Keratinocyte (primary cell): Measurements from ENCODE around the gene SPATS2. TPM values are rescaled to one million over a fixed set of nuclear protein-coding genes. Genes with fewer than 3 reads are reported as not detected.
"Not testable (repeated sequence)": the region's sequence is repeated elsewhere in the genome, so short reads cannot be mapped to it uniquely, and the experiment has no call there.

Source experiments
- DNase-seq: peaks from one replicate; pipeline ENCODE4 v3.0.0-alpha.2; 2011; ENCODE audit warnings: low read depth, missing footprints, low spot score
- FAIRE-seq: peaks from 2 replicates; lab custom pipeline; 2011; peaks lifted over from hg19 to GRCh38; lab: Jason Lieb, UNC
- H2AFZ ChIP-seq: 2 replicates; pipeline ENCODE4 v1.6.0; 2012; ENCODE audit warnings: low read length, control low read depth, inconsistent platforms; ENCODE audit not compliant: control insufficient read depth
- H3K27ac ChIP-seq: 2 replicates; pipeline ENCODE4 v1.5.1; 2011; ENCODE audit warnings: low read length; ENCODE audit not compliant: control insufficient read depth, insufficient read depth
- H3K27me3 ChIP-seq: 3 replicates; pipeline ENCODE4 v1.6.0; 2011; ENCODE audit warnings: low read length; ENCODE audit not compliant: control insufficient read depth, insufficient read depth; ENCODE audit errors: extremely low read depth
- H3K36me3 ChIP-seq, 2 experiments: 2 replicates in 1 of 2; 3 replicates in 1 of 2; pipeline ENCODE4 v1.5.1; 2011; ENCODE audit warnings: low read length in 2 of 2, mild to moderate bottlenecking in 1 of 2; ENCODE audit not compliant: control insufficient read depth in 2 of 2, insufficient read depth in 2 of 2; ENCODE audit errors: extremely low read depth in 1 of 2
- H3K4me1 ChIP-seq: 3 replicates; pipeline ENCODE4 v1.5.1; 2011; ENCODE audit warnings: low read length; ENCODE audit not compliant: control insufficient read depth, insufficient read depth; ENCODE audit errors: extremely low read depth
- H3K4me2 ChIP-seq: 3 replicates; pipeline ENCODE4 v1.6.0; 2011; ENCODE audit warnings: low read depth, low read length; ENCODE audit not compliant: control insufficient read depth, insufficient read depth; ENCODE audit errors: extremely low read depth
- H3K4me3 ChIP-seq, 3 experiments: fragments of 200-600 bp in 1 of 3; sonication (generic) in 1 of 3; 2 replicates in 2 of 3; 3 replicates in 1 of 3; pipeline ENCODE4 v1.5.1; 2011 to 2016; ENCODE audit warnings: low read length in 3 of 3, mild to moderate bottlenecking in 3 of 3, control low read depth in 2 of 3, inconsistent platforms in 1 of 3, low read depth in 1 of 3, mixed read lengths in 1 of 3, mixed run types in 1 of 3, moderate library complexity in 1 of 3; ENCODE audit not compliant: control insufficient read depth in 2 of 3, insufficient read depth in 2 of 3; ENCODE audit errors: extremely low read depth in 1 of 3
- H3K79me2 ChIP-seq: 2 replicates; pipeline ENCODE4 v1.6.0; 2012; ENCODE audit warnings: low read length; ENCODE audit not compliant: control insufficient read depth, insufficient read depth
- H3K9ac ChIP-seq: 3 replicates; pipeline ENCODE4 v1.6.0; 2011; ENCODE audit warnings: low read length; ENCODE audit not compliant: control insufficient read depth, insufficient read depth; ENCODE audit errors: extremely low read depth
- H3K9me1 ChIP-seq: 3 replicates; pipeline ENCODE4 v1.6.0; 2011; ENCODE audit warnings: low read length; ENCODE audit not compliant: control insufficient read depth, insufficient read depth; ENCODE audit errors: extremely low read depth
- H3K9me3 ChIP-seq: 2 replicates; pipeline ENCODE4 v1.5.1; 2012; ENCODE audit warnings: low read depth, low read length; ENCODE audit not compliant: control insufficient read depth
- H4K20me1 ChIP-seq: 3 replicates; pipeline ENCODE4 v1.6.0; 2011; ENCODE audit warnings: low read length; ENCODE audit not compliant: control insufficient read depth, insufficient read depth; ENCODE audit errors: extremely low read depth
- EZH2 ChIP-seq: IDR thresholded peaks from one replicate; pipeline ENCODE4 v1.6.1; 2012; ENCODE audit warnings: inconsistent platforms, mild to moderate bottlenecking, low read length, moderate library complexity
- dilution Hi-C: fragments of 300-500 bp; cut with MboI; formaldehyde crosslinking; loops from one replicate; pipeline ENCODE4 v1.7.0; 2020; ENCODE audit warnings: low sequenced_read_pairs; ENCODE audit not compliant: extremely low pct_ligation_motif_present
- polyA plus RNA-seq, 5 experiments: library from polyadenylated mRNA; depleted of rRNA in 3 of 5; stranded (reverse) in 3 of 5; stranded (forward) in 1 of 5; unstranded in 1 of 5; fragments of >200 nt; gene quantifications; 1 replicate in 1 of 5; 2 replicates in 3 of 5; 3 replicates in 1 of 5; pipeline versions ENCODE4 v1.2.1 to v1.2.3, GENCODE V29; 2011 to 2012; ENCODE audit warnings: missing spikeins in 2 of 5, low read depth in 1 of 5, low replicate concordance in 1 of 5
- TF ChIP-seq, protein P1 (sequence below), 3 experiments: IDR thresholded peaks in 1 of 3; conservative IDR thresholded peaks in 1 of 3; optimal IDR thresholded peaks in 1 of 3; 2 replicates in 2 of 3; 3 replicates in 1 of 3; pipeline versions ENCODE3 to v1.5.1; 2011; ENCODE audit warnings: low read length in 3 of 3, mild to moderate bottlenecking in 3 of 3, moderate library complexity in 2 of 3, control low read depth in 1 of 3, inconsistent platforms in 1 of 3; ENCODE audit not compliant: insufficient read depth in 2 of 3; ENCODE audit errors: extremely low read depth in 1 of 3

Gene SPATS2
- polyA plus RNA-seq, 1 donor (not counting 4 experiments of a cell fraction or from before 2014, with no cell fraction given), result 47.9 TPM

DNA sequence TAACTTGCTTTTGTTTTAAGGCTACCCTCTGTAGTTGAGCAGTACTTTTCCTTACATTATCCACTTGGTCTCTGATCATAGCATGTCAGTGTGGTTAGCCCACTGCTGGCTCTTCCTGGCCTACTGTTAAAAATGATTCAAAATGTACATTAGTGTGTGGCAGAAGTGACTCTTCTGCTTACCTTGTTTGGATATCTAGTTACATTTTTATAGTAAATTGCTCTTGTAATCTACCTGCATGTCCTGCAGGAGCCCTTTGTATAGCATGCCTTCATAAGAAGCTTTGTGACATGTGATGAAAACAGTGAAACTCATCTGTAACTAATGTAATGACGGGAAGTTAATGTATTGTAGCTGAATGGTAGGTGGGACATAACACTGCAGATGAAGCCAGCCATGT is 8.1 kb downstream of the SPATS2 start:
- H3K4me1 ChIP-seq, result peaks cover 5% of the 10 kb centered on the region
- H3K9me1 ChIP-seq, result no peaks in the 10 kb centered on the region
- TF ChIP-seq, protein P1, sequence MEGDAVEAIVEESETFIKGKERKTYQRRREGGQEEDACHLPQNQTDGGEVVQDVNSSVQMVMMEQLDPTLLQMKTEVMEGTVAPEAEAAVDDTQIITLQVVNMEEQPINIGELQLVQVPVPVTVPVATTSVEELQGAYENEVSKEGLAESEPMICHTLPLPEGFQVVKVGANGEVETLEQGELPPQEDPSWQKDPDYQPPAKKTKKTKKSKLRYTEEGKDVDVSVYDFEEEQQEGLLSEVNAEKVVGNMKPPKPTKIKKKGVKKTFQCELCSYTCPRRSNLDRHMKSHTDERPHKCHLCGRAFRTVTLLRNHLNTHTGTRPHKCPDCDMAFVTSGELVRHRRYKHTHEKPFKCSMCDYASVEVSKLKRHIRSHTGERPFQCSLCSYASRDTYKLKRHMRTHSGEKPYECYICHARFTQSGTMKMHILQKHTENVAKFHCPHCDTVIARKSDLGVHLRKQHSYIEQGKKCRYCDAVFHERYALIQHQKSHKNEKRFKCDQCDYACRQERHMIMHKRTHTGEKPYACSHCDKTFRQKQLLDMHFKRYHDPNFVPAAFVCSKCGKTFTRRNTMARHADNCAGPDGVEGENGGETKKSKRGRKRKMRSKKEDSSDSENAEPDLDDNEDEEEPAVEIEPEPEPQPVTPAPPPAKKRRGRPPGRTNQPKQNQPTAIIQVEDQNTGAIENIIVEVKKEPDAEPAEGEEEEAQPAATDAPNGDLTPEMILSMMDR (optimal IDR thresholded peaks at IDR 0.05 in 1 of 3, IDR thresholded peaks at IDR 0.05 in 1 of 3, conservative IDR thresholded peaks at IDR 0.05 in 1 of 3; ENCODE audit: extremely low read depth in 1 of 3, insufficient read depth in 2 of 3, low read length in 3 of 3), result no peak
- TF ChIP-seq EZH2, result no peak
- H3K27ac ChIP-seq, result no peak overlapping the region
- no peaks in the 10 kb centered on the region for H3K27me3 ChIP-seq
- H3K4me3 ChIP-seq, result no peak overlapping the region
- H4K20me1 ChIP-seq, result peaks cover 6% of the 10 kb centered on the region
- H3K4me2 ChIP-seq, result no peak overlapping the region
- no peak for DNase-seq
- dilution Hi-C loops, result no loop called here
- no peak for FAIRE-seq
- H2AFZ ChIP-seq, result no peak overlapping the region
- peaks cover 82% of the 10 kb centered on the region for H3K79me2 ChIP-seq
- H3K9me3 ChIP-seq, result no peaks in the 10 kb centered on the region
- H3K9ac ChIP-seq, result no peak overlapping the region
- peaks cover 2 to 4% of the 10 kb centered on the region in 2 experiments for H3K36me3 ChIP-seq

DNA sequence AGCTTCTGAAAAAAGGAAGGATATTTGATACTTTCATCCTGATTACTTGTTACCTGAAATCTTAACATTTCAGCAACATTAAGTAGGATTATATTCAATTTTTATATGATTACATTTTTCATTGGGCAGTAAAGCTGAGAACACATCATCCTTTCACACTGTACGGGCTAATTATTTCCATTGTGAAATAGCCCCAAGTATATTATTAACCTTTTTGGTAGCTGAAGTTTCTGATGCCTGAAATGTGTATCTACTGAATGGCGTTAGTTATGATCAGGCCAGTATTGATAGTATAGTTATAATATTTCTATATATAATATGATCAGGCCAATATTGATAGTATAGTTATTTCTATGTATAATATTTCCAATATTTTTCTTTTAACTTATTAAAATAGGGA is 10.1 kb downstream of the SPATS2 start:
- dilution Hi-C loops, result no loop called here
- H3K4me1 ChIP-seq, result peaks cover 4% of the 10 kb centered on the region
- peaks cover 0 to 4% of the 10 kb centered on the region in 2 experiments for H3K36me3 ChIP-seq
- H4K20me1 ChIP-seq, result peaks cover 8% of the 10 kb centered on the region
- peaks cover 81% of the 10 kb centered on the region for H3K79me2 ChIP-seq
- H3K27ac ChIP-seq, result no peak overlapping the region
- no peak for DNase-seq
- FAIRE-seq, result no peak
- no peak overlapping the region for H3K9ac ChIP-seq
- no peaks in the 10 kb centered on the region for H3K27me3 ChIP-seq
- no peaks in the 10 kb centered on the region for H3K9me3 ChIP-seq
- no peak overlapping the region for H3K4me2 ChIP-seq
- H3K9me1 ChIP-seq, result no peaks in the 10 kb centered on the region
- no peak overlapping the region for H3K4me3 ChIP-seq
- no peak overlapping the region for H2AFZ ChIP-seq
- TF ChIP-seq, protein P1 (optimal IDR thresholded peaks at IDR 0.05 in 1 of 3, IDR thresholded peaks at IDR 0.05 in 1 of 3, conservative IDR thresholded peaks at IDR 0.05 in 1 of 3; ENCODE audit: extremely low read depth in 1 of 3, insufficient read depth in 2 of 3, low read length in 3 of 3), result no peak
- no peak for TF ChIP-seq EZH2

DNA sequence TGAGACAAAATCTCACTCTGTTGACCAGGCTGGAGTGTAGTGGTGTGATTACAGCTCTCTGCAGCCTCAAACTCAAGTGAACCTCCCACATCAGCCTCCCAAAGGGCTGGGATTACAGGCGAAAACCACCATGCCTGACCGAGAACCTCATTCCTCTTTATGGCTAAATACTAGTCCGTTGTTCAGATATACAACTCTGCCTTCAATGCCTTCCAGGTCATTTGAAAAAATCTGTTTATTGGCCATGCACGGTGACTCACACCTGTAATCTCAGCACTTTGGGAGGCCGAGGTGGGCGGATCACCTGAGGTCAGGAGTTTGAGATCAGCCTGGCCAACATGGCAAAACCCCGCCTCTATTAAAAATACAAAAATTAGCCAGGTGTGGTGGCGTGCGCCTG is 12.9 kb downstream of the SPATS2 start:
- H3K79me2 ChIP-seq, result peaks cover 74% of the 10 kb centered on the region
- H3K36me3 ChIP-seq, DNase-seq, H3K4me3 ChIP-seq, H3K27ac ChIP-seq, H3K4me2 ChIP-seq, H3K9me1 ChIP-seq, H2AFZ ChIP-seq, H3K9ac ChIP-seq, H3K9me3 ChIP-seq, H3K4me1 ChIP-seq, H4K20me1 ChIP-seq, dilution Hi-C loops, H3K27me3 ChIP-seq, FAIRE-seq: not testable (repeated sequence)
